GM19035 (cell line): ENCODE measurements around the gene TNRC6B.

Experiments
- ATAC-seq: cut with Tn5 transposase; IDR thresholded peaks from one replicate; pipeline ENCODE4 v1.9.1; 2021; ENCODE audit not compliant: unreplicated experiment

TNRC6B gene

GRCh38 chr22:40322818-40323447, 145.2 kb downstream of the TNRC6B start:
- ATAC-seq = no peak

- ATAC-seq = no peak
Observed at GRCh38 chr22:40323681-40324171, 146.0 kb downstream of the TNRC6B start.

- ATAC-seq = no peak
Observed at GRCh38 chr22:40324468-40325305, 147.0 kb downstream of the TNRC6B start.

DNA sequence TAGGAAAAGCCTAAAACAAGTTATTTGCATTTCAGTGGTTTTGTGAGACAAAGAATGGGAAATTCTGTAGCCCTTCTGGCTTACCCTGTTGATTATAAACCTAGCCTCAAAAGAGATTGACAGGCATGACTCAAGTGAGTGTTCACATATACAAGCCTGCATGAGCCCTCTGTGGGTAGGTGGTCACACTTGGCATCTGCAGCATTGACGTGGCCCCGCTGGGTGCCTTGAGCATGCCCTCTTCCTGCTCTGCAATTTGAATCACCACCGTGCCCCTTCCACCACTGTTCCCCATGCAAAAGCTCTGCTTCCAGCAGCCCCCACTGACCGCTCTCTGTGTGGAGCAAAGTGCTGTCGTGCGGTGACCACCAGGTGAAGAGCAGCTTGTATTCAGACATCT, 147.6 kb downstream of the TNRC6B start:
- no peak for ATAC-seq

GRCh38 chr22:40326905-40327735, 149.4 kb downstream of the TNRC6B start:
- no peak for ATAC-seq

DNA sequence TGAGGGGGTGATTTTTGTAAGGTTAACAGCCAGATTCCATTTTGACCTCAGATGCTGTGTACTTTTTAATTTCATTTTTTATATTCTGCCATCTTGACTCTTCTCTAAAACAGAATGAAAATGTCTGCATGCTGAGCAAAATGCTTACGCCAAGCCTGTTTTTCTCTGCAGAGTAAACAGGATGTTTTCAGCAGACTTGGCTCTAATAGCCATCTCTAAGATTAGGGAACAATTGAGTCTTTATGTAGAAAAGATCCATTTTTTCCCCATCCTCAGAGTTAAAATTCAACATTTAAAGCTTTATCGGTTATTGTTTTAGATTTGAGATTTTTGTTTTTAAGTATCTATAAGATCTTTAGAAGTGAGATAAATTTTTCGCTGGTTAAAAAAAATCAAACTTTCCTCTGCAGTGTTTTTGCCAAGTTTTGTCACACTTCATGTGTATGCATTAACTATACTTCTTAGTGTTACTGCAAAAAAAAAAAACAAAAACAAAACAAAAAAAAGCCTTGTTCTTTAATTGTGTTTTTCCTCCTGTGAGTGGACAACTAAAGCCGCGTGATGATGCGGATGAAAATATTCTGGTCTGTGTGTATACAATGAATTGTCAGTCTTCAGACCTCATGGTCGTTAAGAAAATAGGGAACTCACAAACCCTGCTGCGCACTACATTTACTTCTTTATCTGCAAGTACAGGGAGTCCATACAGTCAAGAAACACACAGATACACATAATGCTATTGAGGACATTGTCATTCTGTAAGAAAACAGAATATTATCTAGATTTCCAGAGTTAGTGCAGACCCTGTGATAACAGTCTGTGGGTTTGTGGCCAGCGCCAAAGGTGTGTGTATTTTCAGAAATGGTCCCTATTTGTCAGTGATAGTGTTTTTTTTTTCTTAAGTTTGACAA, 151.1 kb downstream of the TNRC6B start:
- no peak for ATAC-seq

GRCh38 chr22:40329466-40329865, 151.7 kb downstream of the TNRC6B start:
- ATAC-seq = no peak

DNA sequence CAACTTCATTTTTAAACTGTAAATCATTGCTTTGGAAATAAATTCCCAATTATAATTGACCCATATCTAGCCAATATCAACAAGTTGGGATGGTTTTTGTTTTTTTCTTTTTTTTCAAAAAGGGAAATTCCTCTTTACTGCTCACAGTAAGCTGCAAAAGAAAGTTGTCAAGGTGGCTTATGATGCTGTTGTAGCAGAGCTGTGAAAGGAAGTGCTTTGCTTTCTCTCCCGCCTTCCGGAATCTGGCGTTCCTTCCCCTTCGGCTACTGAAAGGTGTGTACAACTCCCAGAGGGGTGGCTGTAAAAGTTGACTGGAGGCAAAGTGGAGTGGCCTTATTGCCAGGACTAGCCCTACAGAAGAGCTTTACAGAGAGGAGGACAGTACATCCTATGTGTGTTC, 152.4 kb downstream of the TNRC6B start:
- no peak for ATAC-seq

GRCh38 chr22:40330615-40331014, 152.9 kb downstream of the TNRC6B start:
- no peak for ATAC-seq

GRCh38 chr22:40331706-40332105, 154.0 kb downstream of the TNRC6B start:
- no peak for ATAC-seq

GRCh38 chr22:40332319-40332781, 154.6 kb downstream of the TNRC6B start:
- ATAC-seq = no peak

GRCh38 chr22:40334060-40334459, 156.3 kb downstream of the TNRC6B start:
- ATAC-seq = no peak

DNA sequence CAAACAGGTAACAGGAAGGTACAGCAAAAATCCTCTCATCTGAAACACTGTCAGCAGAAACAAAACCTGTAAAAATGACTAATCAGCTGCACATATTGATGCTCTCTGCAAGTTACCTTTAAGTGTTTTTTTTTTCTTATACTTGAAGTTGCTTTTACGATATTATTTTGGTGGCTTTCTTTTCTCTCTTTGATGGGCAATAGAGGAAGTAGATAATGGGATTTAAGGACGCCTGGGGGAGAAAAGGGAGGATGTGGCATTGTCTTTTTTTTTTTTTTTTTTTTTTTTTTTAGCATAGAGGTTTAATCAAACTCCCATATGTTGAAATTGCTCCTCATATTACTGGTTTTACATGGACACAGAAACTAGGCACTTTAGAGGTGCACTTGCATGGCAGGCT, 157.2 kb downstream of the TNRC6B start:
- ATAC-seq = no peak

DNA sequence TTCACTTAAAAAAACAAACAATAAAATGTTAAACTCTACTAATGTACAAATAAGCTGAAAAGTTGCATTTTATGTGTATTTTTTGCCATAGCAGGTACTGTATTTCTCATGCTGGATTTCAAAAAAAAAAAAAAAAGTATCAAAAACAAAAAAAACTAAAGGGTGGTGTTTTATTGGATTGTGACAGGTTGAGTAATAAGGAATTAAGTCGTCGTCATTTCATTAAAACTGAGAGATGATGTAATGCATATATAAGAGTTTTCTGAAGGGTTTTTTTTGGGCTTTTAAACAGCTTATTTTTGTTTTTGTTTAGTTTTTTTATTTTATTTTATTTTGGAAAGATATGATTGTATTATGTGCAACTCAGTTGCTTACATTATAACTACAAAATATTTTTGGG, 157.6 kb downstream of the TNRC6B start:
- ATAC-seq = no peak

DNA sequence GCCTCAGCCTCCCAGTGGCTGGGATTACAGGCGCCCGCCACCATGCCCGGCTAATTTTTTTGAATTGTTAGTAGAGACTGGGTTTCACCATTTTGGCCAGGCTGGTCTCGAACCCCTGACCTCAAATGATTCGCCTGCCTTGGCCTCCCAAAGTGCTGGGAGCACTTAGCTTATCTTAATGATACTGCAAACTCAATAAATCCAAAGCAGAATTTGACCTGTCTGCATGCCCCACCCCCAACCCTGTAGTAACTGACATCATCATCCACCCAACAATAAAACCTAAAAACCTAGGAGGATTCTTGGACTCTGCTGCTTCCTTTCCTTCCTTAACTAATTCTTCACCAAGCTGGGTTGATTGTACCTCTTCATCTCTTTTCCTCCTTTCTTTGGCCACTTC, 162.3 kb downstream of the TNRC6B start:
- no peak for ATAC-seq

GRCh38 chr22:40341604-40342003, 163.9 kb downstream of the TNRC6B start:
- no peak for ATAC-seq

- no peak for ATAC-seq
Observed at GRCh38 chr22:40342521-40342920, 164.8 kb downstream of the TNRC6B start.

DNA sequence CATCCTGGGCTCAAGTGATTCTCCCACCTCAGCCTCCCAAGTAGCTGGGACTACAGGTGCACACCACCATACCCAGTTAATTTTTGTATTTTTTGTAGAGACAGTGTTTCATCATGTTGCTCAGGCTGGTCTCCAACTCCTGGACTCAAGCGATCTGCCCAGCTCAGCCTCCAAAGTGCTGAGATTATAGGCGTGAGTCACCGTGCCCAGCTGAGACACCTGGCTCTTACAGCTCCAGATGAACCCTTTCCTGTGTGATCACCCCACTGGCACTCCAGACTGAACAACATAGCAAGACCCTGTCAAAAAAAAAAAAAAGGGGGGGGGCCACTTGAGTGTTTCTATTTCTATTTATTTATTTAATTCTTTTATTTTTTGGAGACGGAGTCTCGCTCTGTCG, 167.5 kb downstream of the TNRC6B start:
- ATAC-seq = no peak

DNA sequence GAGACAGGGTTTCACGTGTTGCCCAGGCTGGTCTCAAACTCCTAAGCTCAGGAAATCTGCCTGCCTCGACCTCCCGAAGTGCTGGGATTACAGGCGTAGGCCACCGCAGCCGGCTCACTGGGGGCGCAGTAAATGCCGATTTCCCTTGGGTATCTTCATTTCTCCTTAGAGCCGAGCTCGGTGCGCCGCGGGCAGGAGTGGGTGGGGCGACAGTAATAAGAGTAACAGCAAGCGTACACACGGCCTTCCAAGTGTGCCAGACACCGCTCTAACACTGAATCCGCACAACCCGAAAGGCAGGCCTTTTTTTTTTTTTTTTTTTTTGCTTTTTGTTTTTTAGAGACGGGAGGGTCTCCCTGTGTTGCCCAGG, 168.1 kb downstream of the TNRC6B start:
- ATAC-seq = peak; percentile 32
